AG09309 (cell line): ENCODE data around the gene NCOR2.

Source experiments
- DNase-seq: peaks from one replicate; pipeline ENCODE4 v3.0.0-alpha.2; 2010; ENCODE audit warnings: low read depth
- H3K4me3 ChIP-seq: 2 replicates; pipeline ENCODE4 v1.5.1; 2011; ENCODE audit warnings: mild to moderate bottlenecking, low read depth, low read length, moderate library complexity; ENCODE audit not compliant: control insufficient read depth
- CTCF ChIP-seq: IDR thresholded peaks from 2 replicates; pipeline ENCODE4 v1.5.1; 2011; ENCODE audit warnings: mild to moderate bottlenecking, low read depth, low read length, inconsistent platforms; ENCODE audit not compliant: insufficient read depth, control insufficient read depth; ENCODE audit errors: missing control alignments

The NCOR2 gene

GRCh38 chr12:124525927-124526692, 41.3 kb downstream of the NCOR2 start:
- DNase-seq = no peak
- TF ChIP-seq CTCF = no peak
- no peak overlapping the region for H3K4me3 ChIP-seq

GRCh38 chr12:124525455-124525854, 42.0 kb downstream of the NCOR2 start:
- TF ChIP-seq CTCF = no peak
- no peak for DNase-seq
- no peak overlapping the region for H3K4me3 ChIP-seq

- peak; percentile 79 for DNase-seq
Observed at GRCh38 chr12:124524231-124524925, 43.0 kb downstream of the NCOR2 start.

GRCh38 chr12:124523071-124523470, 44.3 kb downstream of the NCOR2 start:
- H3K4me3 ChIP-seq = no peak overlapping the region
- DNase-seq = no peak
- TF ChIP-seq CTCF = no peak

More at GRCh38 chr12:124524231-124524925, 43.0 kb downstream of the NCOR2 start:
- no peak for TF ChIP-seq CTCF
- no peak overlapping the region for H3K4me3 ChIP-seq

- no peak for DNase-seq
- H3K4me3 ChIP-seq = no peak overlapping the region
- TF ChIP-seq CTCF = no peak
Observed at GRCh38 chr12:124520907-124521306, 46.5 kb downstream of the NCOR2 start.

GRCh38 chr12:124520265-124520701, 47.1 kb downstream of the NCOR2 start:
- H3K4me3 ChIP-seq = no peak overlapping the region
- no peak for TF ChIP-seq CTCF
- DNase-seq = no peak
